Measurements from ENCODE around the gene REXO1.
A peak's percentile ranks its signal among the peaks of the same experiment; 100 is the strongest.

Gene REXO1

GRCh38 chr19:1782521-1782920 lies 65.8 kb downstream of the REXO1 start:
- no peak for TF ChIP-seq CTCF (IDR thresholded peaks at IDR 0.05; ENCODE audit: low read depth, low read length)
- DNase-seq (ENCODE audit: extremely low read depth, low read depth): no peak

GRCh38 chr19:1780272-1780958 lies 67.9 kb downstream of the REXO1 start:
- peak; percentile 13; the same call in 1 of the 2 replicates for TF ChIP-seq CTCF (IDR thresholded peaks at IDR 0.05; ENCODE audit: low read depth, low read length)
- DNase-seq (ENCODE audit: extremely low read depth, low read depth): no peak

GRCh38 chr19:1779574-1779973 lies 68.7 kb downstream of the REXO1 start:
- no peak for TF ChIP-seq CTCF (IDR thresholded peaks at IDR 0.05; ENCODE audit: low read depth, low read length)
- no peak for DNase-seq (ENCODE audit: extremely low read depth, low read depth)

- no peak for TF ChIP-seq CTCF (IDR thresholded peaks at IDR 0.05; ENCODE audit: low read depth, low read length)
- DNase-seq (ENCODE audit: extremely low read depth, low read depth): no peak
These were observed 71.1 kb downstream of the REXO1 start for GRCh38 chr19:1777149-1777548.

GRCh38 chr19:1776606-1777147 lies 71.6 kb downstream of the REXO1 start:
- no peak for DNase-seq (ENCODE audit: extremely low read depth, low read depth)
- TF ChIP-seq CTCF (IDR thresholded peaks at IDR 0.05; ENCODE audit: low read depth, low read length): no peak

GRCh38 chr19:1775951-1776605 lies 72.2 kb downstream of the REXO1 start:
- no peak for DNase-seq (ENCODE audit: extremely low read depth, low read depth)
- no peak for TF ChIP-seq CTCF (IDR thresholded peaks at IDR 0.05; ENCODE audit: low read depth, low read length)

All from AG09319 (cell line).